CD4-positive, alpha-beta T cell treated with Interleukin-4 for 4 hours (primary cell): ENCODE data around the gene SCG2.
"Not testable (repeated sequence)": the region's sequence is repeated elsewhere in the genome, so short reads cannot be mapped to it uniquely, and the experiment has no call there.

ENCODE experiments used
- DNase-seq: peaks from one replicate; pipeline ENCODE4 v3.0.0-alpha.2; 2020

Gene SCG2

DNA sequence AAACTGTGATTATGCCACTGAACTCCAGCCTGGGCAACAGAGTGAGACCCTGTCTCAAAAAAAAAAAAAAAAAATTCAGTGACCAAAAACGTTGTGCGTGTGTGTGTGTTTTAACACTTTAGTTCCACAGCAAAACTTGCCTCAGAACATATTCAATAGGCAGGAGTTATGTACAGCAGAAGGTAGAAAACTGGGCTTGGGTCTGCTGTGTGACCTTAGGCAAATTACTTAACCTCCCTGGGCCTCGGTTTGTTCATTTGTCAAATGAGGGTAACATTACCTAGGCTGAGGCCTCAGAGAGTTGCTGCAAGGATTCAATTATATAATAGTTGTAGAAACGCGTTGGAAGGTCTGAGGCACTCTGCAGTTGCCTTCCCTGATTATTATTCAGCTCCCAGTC is 10.3 kb upstream of the SCG2 start:
- no peak for DNase-seq

DNA sequence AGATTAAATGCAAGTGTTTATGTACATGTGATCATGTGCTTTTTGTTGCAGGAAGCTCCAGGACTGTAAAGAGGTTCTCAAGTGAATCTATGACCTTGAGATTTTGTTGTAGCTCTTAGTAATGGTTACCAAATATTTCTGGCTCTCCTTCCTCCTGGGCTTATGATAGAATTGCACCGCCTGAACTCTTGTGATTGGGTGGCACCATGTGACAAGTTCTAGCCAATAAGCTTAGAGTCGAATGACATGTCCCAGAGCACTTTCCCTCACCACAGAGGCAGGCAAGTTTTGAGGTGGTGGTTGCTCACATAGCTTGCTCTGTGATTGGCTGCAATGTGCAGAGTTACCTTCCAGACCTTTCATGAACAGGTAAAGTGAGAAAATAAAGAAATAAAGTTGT is 8.9 kb upstream of the SCG2 start:
- no peak for DNase-seq

DNA sequence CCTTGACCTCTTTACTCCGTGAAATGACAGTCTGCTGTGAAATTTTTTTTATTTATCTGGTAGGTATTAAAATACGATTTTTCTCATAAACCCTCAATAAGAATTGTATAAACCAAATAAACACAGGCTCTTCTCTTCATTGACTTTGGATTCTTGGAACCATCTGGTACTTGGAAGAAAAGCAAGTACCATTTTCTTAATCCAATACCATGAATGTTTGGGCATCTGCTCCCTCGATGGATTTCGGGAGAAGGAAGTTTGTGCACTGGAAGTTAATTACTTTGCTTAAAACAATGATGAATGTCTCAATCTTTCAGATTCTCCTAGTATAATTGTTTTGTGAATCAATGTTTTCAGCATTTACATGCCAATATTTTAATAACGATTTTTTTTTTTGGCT is 5.3 kb upstream of the SCG2 start:
- no peak for DNase-seq

DNA sequence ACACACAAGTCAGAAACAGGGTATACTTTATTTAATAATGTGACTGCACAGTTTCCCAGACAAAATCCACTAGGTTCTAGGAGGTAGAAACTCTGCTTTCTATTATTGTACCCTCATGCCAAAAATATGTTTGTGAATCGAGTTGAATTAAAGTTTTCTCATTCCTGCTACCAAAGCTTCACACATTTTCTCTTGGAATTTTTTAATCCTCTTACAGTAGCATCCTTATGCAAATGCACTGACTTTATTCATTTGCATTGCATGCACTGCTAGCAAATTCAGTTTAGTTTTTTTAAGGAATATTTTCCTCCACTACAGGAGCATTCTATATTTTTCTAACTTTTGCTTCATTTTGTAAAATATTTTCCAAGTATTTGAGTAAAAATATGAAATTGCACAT is 4.8 kb upstream of the SCG2 start:
- no peak for DNase-seq

DNA sequence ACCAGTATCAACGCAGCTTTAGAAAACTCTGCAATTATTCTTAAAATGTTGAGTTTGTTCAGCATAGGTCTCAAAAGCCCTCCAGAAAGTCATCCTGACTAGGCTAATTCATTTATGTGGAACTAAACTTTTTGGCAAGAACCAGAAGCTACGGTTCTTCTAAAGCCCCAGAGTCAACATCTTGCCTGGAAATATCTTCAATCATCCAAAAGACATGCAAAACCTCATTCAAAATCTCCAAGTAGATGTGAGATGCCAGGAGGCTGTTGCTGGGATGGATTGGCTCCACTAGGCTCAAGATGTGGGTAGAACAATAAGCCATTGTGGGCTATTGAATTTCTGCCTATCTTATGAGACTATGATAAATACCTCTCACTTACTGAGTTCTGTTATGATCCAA is 2.1 kb upstream of the SCG2 start:
- DNase-seq: no peak

DNA sequence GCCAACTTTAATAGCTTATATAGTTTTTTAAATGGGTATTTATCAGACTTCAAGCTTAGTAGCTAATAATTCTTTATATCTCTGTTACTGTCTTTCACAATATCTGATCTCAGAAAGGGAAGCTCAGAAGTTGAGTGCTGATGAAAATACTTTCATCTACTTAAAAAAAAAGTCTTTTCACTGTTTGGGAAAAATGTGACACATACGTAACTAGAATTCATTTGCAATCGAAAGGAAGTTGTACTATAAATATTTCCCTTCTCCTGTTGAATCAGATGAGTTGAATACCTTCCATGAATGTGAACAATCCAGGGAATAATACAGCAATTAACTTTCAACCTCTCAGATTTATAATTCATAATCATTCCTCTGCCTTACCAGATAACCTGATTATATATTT is 811 bp upstream of the SCG2 start:
- no peak for DNase-seq

DNA sequence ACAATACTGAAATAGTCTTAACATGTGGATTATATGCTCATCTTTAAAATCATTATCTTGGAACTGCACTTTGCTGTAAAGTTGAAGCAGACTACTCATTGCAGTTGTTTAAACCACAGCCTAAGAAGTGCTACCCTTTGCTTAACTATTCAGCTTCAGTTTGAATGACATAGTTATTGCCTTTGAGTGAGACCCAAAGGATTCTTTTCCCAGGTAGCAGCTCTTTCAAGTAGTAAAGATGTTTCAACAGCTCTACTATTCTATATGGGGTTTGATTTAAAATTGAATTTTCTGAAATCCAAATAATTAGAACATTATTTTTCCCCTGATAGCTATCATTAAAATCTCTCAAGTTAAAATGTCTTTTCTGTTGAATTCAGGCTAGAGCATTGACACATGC is 1.1 kb downstream of the SCG2 start:
- DNase-seq: no peak

DNA sequence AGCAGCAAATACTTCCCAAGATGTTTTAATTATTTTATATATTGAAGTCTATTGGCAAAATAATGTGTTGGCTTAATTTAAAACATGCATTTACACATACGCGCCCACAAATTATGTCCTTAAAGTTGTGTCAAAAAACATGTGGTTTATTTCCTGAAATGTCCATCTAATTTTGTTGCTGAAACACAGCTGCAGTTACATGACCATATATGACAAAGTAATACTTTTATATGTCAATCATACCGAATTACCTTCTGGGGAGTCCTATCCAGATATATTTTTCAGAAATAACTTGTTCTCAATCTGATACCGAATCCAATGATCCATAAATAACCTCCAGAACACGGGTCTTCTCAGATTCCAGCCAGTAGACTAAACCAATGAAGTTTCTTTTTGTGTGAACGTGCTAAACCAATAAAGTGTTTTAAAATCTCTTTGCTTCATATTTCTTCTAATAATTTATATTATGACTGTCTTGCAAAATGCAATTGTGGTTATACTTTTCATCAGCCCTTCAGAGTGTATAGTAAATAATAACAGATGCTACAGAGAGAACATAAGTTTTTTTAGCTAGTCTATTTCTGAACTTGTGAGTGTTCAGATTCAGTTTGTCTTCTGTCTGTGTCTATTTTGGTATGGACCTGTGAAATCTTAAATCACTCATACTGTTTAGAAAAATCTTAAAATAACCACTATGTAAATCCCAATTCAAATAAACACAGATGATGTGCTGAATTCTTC is 2.4 kb downstream of the SCG2 start:
- DNase-seq: no peak

DNA sequence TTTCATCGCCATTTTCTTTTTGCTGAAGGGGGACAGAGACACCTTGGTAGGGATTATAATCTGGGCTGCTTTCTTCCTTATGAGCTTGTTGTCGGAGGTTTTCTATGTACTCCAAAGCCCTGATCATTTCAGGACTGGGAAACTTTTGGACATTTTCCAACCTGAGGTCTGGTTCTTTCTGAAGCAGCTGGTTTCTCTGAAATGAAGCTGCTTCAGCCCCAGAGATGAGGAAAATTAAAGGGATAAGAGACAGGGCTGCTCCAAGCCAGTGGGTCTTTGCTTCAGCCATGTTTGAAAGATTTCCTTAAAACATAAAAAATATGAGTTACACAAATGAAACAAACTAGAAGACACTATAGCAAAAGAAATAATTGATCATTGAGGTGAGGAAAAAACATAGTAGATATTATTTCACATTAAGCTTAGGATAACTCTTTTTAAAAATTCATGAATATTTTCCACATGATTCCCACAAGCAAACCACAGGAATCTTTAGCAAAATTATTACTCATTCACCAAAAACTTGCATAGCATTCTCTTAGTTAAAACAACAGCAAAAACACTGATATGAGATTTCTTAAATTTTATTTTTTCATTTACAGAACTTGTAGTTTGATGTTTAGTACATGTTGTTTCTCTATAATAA is 3.0 kb downstream of the SCG2 start:
- DNase-seq: no peak

DNA sequence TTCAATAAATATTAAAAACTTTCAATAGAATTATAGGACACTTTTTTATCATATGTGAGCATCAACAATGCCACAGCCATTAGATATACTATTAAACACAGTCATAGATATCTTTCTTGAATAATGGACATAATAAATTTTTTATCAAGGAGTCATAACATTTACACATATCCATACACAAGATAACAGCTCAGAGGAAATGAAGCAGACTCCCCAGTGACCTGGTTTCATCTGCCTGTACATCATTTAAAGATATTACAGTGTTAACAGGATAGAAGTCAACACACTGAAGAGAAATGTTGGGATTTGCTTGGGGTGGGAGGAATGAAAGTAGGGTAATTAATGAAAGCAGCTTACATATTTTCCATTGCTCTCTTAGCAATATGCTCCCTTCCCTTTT is 5.1 kb downstream of the SCG2 start:
- DNase-seq: no peak

DNA sequence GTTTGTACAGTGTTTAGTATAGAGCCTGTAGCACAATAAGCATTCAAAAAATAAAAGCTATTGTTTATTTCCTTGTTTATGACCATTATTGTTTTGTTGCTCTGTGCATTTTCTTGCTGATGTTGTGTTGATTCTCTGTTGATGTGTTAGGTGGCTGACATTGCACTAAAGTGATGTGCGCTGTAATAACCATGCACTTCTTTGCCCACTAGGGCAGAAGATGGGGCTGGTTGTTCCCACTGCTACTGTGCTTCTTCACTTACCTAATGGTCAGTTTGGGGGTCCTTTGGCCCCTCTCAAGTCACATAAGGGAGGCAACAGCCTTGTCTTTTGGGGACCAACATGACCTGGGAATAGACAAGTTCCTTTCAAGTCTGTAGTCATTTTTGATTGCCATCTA is 6.0 kb downstream of the SCG2 start:
- no peak for DNase-seq

DNA sequence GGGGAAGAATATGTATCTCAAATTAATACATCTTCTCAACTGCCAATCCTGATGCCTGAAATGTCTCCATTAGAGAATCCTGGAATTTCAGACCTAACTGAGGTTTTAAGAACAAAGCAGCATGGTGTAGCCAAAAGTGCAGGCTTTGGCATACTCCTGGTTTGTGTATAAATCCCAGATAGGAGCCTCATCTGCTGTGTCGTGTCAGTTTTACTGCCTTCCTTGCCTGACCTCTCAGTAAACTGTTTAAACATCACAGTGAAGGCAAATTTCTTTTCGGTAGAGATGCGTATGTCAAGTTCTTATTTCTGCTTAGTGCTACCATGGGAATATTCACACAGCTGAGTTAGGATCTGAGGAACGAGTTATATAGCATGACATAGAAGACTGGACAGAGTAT is 7.3 kb downstream of the SCG2 start:
- no peak for DNase-seq

DNA sequence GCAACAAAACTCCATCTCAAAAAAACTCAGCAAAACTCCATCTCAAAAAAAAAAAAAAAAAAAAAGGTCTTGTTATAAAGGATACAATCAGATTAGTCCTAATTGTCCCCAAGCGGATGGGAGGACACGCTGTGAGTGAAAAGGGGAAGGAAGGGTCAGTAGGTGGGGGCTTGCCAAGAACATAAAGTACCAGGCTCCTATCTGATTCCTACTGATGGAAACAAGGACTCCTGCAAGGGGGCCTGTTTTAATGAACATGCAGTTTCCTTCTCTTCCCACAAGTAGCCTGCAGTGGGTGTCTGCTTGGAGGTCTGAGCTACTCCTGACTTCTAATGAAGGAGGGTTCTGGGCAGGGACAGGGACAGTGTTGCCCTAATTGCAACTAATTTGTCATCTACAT is 7.9 kb downstream of the SCG2 start:
- no peak for DNase-seq

DNA sequence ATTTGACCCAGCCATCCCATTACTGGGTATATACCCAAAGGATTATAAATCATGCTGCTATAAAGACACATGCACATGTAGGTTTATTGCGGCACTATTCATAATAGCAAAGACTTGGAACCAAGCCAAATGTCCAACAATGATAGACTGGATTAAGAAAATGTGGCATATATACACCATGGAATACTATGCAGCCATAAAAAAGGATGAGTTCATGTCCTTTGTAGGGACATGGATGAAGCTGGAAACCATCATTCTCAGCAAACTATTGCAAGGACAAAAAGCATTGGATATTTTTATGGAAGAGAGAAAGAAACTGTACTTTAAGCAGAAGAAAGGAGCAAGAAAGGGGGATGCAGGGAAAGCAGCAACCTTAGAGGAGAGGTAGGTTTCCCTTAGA is 9.5 kb downstream of the SCG2 start:
- not testable (repeated sequence) for DNase-seq

DNA sequence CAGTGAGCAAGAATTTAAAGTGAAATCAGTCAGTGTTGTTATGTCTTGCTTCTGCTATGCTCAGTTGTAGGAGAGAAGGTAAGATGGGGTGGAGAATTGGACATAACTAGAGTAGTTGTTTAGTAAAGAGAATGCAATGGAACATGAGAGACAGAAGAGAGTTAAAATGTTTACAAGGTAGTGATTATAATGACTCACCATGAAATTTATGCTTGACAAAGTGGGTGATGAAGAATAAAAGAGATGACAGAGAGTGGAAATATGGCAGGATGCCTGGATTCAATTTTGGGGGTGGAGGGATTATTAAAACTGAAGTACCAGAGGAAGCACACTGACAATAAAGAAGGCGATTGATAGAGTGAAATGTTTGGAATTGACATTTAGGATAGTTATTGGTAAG is 10.6 kb downstream of the SCG2 start:
- no peak for DNase-seq

DNA sequence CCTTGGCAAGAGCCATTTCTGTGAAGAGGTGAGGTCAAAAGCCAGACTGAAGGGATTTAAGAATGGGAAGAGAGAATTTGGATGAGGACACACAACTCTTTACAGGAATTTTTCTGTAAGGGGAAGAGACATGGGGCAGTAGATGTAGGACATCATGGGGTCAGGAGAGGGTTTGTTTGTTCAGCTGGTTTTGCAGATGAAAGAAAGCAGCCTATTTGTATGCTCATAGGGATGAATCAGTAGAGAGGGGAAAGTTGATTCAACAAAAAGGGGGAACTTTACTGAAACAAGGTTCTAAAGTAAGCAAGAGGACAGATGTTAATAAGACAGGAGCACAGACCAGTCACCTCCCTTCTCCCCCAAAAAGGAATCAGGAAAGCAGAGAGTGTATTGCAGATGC is 11.2 kb downstream of the SCG2 start:
- DNase-seq: no peak

DNA sequence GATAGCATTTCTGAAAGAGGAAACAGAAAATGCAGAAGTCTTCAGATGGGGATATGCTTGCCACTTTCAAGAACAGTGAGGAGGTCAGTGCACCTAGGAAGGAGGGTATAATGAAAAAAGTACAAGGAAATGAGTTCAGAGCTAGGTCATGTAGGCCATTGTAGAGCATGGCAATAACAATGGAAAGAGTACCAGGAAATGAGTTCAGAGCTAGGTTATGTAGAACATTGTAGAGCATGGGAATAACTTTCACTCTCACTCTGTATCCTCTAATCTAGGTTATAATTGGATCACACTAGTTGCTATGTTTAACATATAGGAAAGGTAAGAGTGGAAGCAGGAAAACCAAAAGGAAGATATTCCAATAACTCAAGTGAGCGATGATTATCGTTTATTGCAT is 12.3 kb downstream of the SCG2 start:
- DNase-seq: no peak

DNA sequence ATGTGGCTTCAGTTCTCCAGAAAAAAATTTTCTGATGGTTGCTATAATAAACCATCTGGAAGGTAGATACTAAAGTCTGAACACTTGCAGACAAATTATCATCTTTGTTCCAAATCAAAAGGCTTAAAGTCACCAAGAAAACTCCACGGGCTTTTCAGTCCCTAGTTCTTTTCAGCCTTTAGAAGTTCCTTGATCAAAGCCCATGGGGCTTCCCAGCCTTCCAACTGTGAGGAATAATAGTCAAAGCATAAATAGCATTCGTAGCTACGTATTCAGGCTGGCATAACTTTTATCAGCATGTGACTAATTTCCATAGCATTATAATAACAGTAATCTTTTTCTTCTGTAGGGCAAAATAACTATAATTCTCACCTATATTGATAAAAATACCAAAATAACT is 13.9 kb downstream of the SCG2 start:
- DNase-seq: no peak

DNA sequence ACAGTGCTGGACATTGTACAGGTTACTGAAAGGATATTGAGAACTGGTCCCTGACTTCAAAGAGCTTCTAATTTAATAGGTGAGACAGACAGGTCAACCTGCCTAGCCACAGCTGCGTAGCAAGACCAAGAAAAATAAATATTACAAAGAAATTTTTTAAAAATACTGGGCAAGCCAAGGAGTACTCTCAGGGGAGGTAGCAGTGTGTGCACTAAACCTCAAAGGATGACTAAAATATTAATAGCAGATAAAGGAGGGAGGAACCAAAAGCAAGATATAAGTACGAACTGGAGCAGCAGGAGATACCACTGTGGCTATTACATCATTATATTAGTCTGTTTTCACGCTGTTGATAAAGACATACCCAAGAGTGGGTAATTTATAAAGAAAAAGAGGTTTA is 14.9 kb downstream of the SCG2 start:
- DNase-seq: no peak

DNA sequence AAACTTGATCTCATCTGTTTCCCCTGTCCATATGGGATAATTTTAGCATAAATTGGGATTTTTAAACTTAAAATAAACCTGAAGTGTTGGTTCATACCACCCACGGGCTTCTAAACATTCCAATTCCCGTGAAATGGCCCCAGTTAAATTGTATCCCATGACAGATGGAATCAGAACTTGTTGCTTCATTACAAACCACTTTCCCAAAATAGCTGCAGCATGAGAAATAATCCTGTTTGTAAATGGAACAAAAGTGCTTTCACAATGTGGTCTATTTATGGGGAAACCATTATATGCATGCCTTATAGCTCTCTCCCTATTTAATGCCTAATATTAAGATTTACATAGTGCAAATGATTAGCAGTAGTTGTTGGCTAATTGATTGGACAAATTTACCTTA is 15.9 kb downstream of the SCG2 start:
- DNase-seq: no peak

DNA sequence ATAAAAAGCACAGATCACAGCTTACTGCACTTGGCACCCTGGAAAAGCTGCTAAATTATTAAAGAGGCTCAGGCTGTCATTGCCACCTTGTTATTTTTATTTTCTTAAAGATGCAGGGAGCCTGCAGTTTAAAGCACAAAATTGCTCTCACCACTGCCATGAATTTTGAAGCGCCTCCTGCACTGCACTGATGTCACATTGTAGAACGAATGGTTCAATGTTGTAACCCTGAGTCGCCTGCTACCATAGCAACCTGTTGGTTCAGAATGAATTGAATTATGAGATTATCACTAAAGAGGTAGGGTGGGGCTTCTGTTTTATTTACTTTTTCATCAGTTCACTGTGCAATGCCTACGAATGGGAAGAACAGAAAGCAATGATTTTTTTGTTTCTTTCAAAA is 16.5 kb downstream of the SCG2 start:
- no peak for DNase-seq

DNA sequence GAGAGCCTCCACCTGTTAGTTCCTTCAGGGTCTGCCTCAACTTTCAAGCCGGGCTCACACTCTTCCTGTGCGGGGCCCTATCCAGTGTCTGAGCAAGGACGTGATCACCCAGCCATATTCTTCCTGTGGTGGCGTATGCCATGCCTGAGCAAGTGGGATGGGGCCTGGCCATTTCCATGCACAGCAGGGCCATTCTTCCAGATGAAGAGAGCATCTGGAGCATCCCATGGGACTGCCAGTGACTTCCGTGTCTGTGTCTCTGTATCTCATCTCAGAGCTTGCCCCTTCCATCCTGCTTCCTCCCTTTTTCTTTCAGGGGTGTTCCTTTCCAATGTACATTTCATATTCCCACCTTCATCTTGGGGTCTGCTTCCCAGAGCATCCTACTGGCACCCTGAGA is 20.2 kb downstream of the SCG2 start:
- no peak for DNase-seq

DNA sequence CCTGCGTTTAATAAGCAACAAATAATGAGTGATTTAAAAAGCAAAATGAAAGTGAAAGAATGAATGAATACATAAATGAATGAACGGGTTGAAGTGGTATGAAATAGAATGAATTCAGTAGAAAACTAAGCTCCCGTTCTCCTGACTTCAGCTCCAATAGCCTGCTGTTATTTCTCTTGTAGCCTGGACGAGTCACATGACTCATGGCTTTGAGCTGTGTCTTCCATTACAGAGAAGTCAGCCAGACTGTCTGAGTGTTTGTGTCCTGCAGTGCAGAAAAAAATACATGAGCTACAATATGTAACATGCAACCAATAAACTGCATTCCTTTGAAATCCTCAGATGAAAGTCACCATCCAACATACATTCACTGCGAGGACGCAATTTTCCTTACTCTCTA is 21.2 kb downstream of the SCG2 start:
- no peak for DNase-seq

DNA sequence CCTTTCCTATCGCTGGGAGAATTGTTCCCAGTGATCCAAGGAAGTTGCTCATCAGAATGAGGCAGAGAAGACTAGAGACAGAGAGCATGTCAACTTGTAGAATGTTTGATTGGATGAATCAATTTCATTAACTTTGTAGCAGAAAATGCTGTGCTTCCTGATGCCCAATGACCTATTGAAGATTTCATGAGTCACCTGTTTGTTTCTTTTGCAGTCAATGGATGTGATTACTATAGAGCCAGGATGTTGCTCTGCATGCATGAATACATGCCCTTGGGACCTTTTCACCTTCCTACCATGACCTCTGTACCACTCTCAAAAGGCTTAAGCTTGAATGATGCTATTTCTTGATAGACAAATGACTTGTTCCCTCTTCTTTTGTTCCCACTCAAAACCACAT is 23.3 kb downstream of the SCG2 start:
- DNase-seq: no peak

DNA sequence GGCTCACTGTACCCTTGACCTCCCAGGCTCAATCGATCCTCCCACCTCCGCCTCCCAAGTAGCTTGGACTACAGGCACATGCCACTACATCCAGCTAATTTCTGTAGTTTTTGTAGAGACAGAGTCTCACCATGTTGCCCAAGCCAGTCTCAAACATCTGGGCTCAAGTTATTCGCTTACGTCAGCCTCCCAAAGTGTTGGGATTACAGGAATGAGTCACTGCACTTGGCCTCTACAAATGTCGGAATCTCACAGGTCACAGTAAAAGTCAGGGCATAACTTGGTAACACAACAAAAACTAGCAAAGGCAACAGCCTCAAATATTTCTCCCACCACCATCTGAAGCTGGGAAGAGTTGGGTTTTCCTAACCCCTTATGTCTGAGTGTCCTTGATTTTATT is 25.3 kb downstream of the SCG2 start:
- no peak for DNase-seq
